ENCODE results near the gene SRSF12. TPM values are rescaled to one million over a fixed set of nuclear protein-coding genes. Genes with fewer than 3 reads are reported as not detected.

Gene SRSF12
- total RNA-seq, 1 experiment from 2014 or later = not detected

- DNase-seq (ENCODE audit: low read depth, low spot score) = no peak
- ATAC-seq = no peak
- TF ChIP-seq RAD21 (IDR thresholded peaks at IDR 0.05; ENCODE audit: low read depth) (no peak), CBX3 (IDR thresholded peaks at IDR 0.05; ENCODE audit: low read depth) (no peak), ZNF274 (IDR thresholded peaks at IDR 0.05; ENCODE audit: low read depth, low read length) (no peak), ELF1 (IDR thresholded peaks at IDR 0.05; ENCODE audit: borderline replicate concordance, low read depth) (no peak), POLR2AphosphoS5 (IDR thresholded peaks at IDR 0.05; ENCODE audit: low read depth, low read length) (no peak), CEBPB (IDR thresholded peaks at IDR 0.05; ENCODE audit: low read depth) (no peak), ATF3 (IDR thresholded peaks at IDR 0.05) (no peak)
- Histone ChIP-seq H3K9ac (ENCODE audit: low read length) (no peak overlapping the region), H3K4me2 (ENCODE audit: low read length) (no peak overlapping the region), H2AFZ (ENCODE audit: low read depth, low read length, poor library complexity, severe bottlenecking) (no peak overlapping the region), H4K20me1 (ENCODE audit: insufficient read depth) (no peaks in the 10 kb centered on the region), H3K27ac (ENCODE audit: low read depth, low read length) (no peak overlapping the region), H3K36me3 (ENCODE audit: control insufficient read depth in 1 of 2, insufficient read depth in 2 of 2, low read length in 2 of 2) (no peaks in the 10 kb centered on the region), H3K27me3 (ENCODE audit: insufficient read depth, low read length) (no peaks in the 10 kb centered on the region), H3K9me2 (ENCODE audit: insufficient read depth) (no peaks in the 10 kb centered on the region), H3K79me2 (ENCODE audit: insufficient read depth, low read length) (no peaks in the 10 kb centered on the region), H3K4me3 (replicated peaks in 1 of 2; ENCODE audit: low read depth in 1 of 2, low read length in 2 of 2) (no peak overlapping the region), H3K9me3 (ENCODE audit: control insufficient read depth in 1 of 2, insufficient read depth in 1 of 2, low read depth in 1 of 2, low read length in 2 of 2) (no peaks in the 10 kb centered on the region), H3K4me1 (ENCODE audit: control insufficient read depth in 1 of 2, insufficient read depth in 2 of 2, low read length in 2 of 2) (no peaks in the 10 kb centered on the region)
- ChIA-PET CTCF (no interaction called here), POLR2A (interaction anchor here (2.1 kb wide), 1 partner anchor 22 kb away, joined by 9 read pairs; the partner anchor contains the start of gene PNRC1), RAD21 (ENCODE audit: low non-redundant PET in 1 of 2, low total read pairs in 2 of 2, uncharacterized antibody in 2 of 2, unreplicated experiment in 2 of 2) (no interaction called here)
- intact Hi-C loops (cut with micrococcal nuclease) = no loop called here
- BruUV-seq (replicated peaks) = no TSS peak
These were observed 59.2 kb downstream of the SRSF12 start for GRCh38 chr6:89058627-89059026.

- Histone ChIP-seq H3K9me3 (ENCODE audit: control insufficient read depth in 1 of 2, insufficient read depth in 1 of 2, low read depth in 1 of 2, low read length in 2 of 2) (no peaks in the 10 kb centered on the region), H3K27me3 (ENCODE audit: insufficient read depth, low read length) (no peaks in the 10 kb centered on the region), H3K27ac (ENCODE audit: low read depth, low read length) (no peak overlapping the region), H3K9me2 (ENCODE audit: insufficient read depth) (no peaks in the 10 kb centered on the region), H3K79me2 (ENCODE audit: insufficient read depth, low read length) (no peaks in the 10 kb centered on the region), H3K36me3 (ENCODE audit: control insufficient read depth in 1 of 2, insufficient read depth in 2 of 2, low read length in 2 of 2) (no peaks in the 10 kb centered on the region), H3K4me1 (ENCODE audit: control insufficient read depth in 1 of 2, insufficient read depth in 2 of 2, low read length in 2 of 2) (no peaks in the 10 kb centered on the region), H3K9ac (ENCODE audit: low read length) (no peak overlapping the region), H3K4me2 (ENCODE audit: low read length) (no peak overlapping the region), H2AFZ (ENCODE audit: low read depth, low read length, poor library complexity, severe bottlenecking) (no peak overlapping the region), H3K4me3 (replicated peaks in 1 of 2; ENCODE audit: low read depth in 1 of 2, low read length in 2 of 2) (no peak overlapping the region), H4K20me1 (ENCODE audit: insufficient read depth) (no peaks in the 10 kb centered on the region)
- CTCF ChIA-PET = no interaction called here
- ATAC-seq = no peak
- intact Hi-C loops (cut with micrococcal nuclease) = no loop called here
- no TSS peak for BruUV-seq (replicated peaks)
- no peak for DNase-seq (ENCODE audit: low read depth, low spot score)
- RAD21 ChIA-PET (ENCODE audit: low non-redundant PET in 1 of 2, low total read pairs in 2 of 2, uncharacterized antibody in 2 of 2, unreplicated experiment in 2 of 2) = no interaction called here
- POLR2A ChIA-PET = interaction anchor here (2.1 kb wide), 1 partner anchor 23 kb away, joined by 9 read pairs; the partner anchor contains the start of gene PNRC1
- TF ChIP-seq ELF1 (IDR thresholded peaks at IDR 0.05; ENCODE audit: borderline replicate concordance, low read depth) = no peak
- TF ChIP-seq ZFX (IDR thresholded peaks at IDR 0.05) = no peak
- TF ChIP-seq EGR1 (IDR thresholded peaks at IDR 0.05; ENCODE audit: low read depth) = no peak
- TF ChIP-seq REST (IDR thresholded peaks at IDR 0.05; ENCODE audit: low read depth) = no peak
- no peak for TF ChIP-seq TCF7L2 (IDR thresholded peaks at IDR 0.05; ENCODE audit: borderline replicate concordance, extremely low read depth, insufficient read depth, insufficient read length)
- TF ChIP-seq ZNF274 (IDR thresholded peaks at IDR 0.05; ENCODE audit: low read depth, low read length) = no peak
- no peak for TF ChIP-seq EZH2 (IDR thresholded peaks at IDR 0.05)
- no peak for TF ChIP-seq YY1 (IDR thresholded peaks at IDR 0.05; ENCODE audit: extremely low read depth, insufficient replicate concordance, low read depth, low read length)
- TF ChIP-seq MAX (IDR thresholded peaks at IDR 0.05) = no peak
- TF ChIP-seq CEBPB (IDR thresholded peaks at IDR 0.05; ENCODE audit: low read depth) = no peak
- TF ChIP-seq POLR2A (IDR thresholded peaks at IDR 0.05; ENCODE audit: borderline replicate concordance, extremely low read depth, insufficient read depth, insufficient read length) = no peak
- TF ChIP-seq CBX3 (IDR thresholded peaks at IDR 0.05; ENCODE audit: low read depth) = no peak
- no peak for TF ChIP-seq ATF3 (IDR thresholded peaks at IDR 0.05)
- no peak for TF ChIP-seq RAD21 (IDR thresholded peaks at IDR 0.05; ENCODE audit: low read depth)
- no peak for TF ChIP-seq EZH2phosphoT487 (IDR thresholded peaks at IDR 0.05; ENCODE audit: borderline replicate concordance)
- no peak for TF ChIP-seq SIN3A (IDR thresholded peaks at IDR 0.05; ENCODE audit: low read depth)
These were observed 60.1 kb downstream of the SRSF12 start for GRCh38 chr6:89057759-89058158.
